Endodermal cell (in vitro differentiated cells): Measurements from ENCODE around the gene OMP. TPM values are rescaled to one million over a fixed set of nuclear protein-coding genes. Genes with fewer than 3 reads are reported as not detected.
A peak's percentile ranks its signal among the peaks of the same experiment; 100 is the strongest.

Experiments
- DNase-seq: peaks from one replicate; pipeline ENCODE4 v3.0.0-alpha.2; 2017
- H3K27ac ChIP-seq: 2 replicates; pipeline ENCODE4 v1.5.1; 2013; ENCODE audit warnings: mild to moderate bottlenecking, low read depth, low read length, moderate library complexity
- H3K27me3 ChIP-seq: 2 replicates; pipeline ENCODE4 v1.6.1; 2013; ENCODE audit warnings: mild to moderate bottlenecking, low read length, moderate library complexity; ENCODE audit not compliant: insufficient read depth, control insufficient read depth, poor library complexity, severe bottlenecking
- H3K36me3 ChIP-seq: 2 replicates; pipeline ENCODE4 v1.7.0; 2013; ENCODE audit warnings: mild to moderate bottlenecking, low read length, moderate library complexity; ENCODE audit not compliant: control insufficient read depth, insufficient read depth
- H3K4me1 ChIP-seq: one replicate; pipeline ENCODE4 v1.7.0; 2013; ENCODE audit warnings: low read length; ENCODE audit not compliant: control insufficient read depth, insufficient read depth
- H3K4me3 ChIP-seq: 2 replicates; pipeline ENCODE4 v1.5.1; 2013; ENCODE audit warnings: mild to moderate bottlenecking, low read length, moderate library complexity
- H3K9ac ChIP-seq: 2 replicates; pipeline ENCODE4 v1.6.1; 2013; ENCODE audit warnings: mild to moderate bottlenecking, low read length, moderate library complexity; ENCODE audit not compliant: poor library complexity, severe bottlenecking; ENCODE audit errors: extremely low read depth
- H3K9me3 ChIP-seq: 2 replicates; pipeline ENCODE4 v1.6.1; 2013; ENCODE audit warnings: mild to moderate bottlenecking, low read length, moderate library complexity; ENCODE audit not compliant: control insufficient read depth
- H3K27ac Mint-ChIP-seq: 2 replicates; pipeline ENCODE4 v1.8.0; 2020; ENCODE audit warnings: mixed read lengths
- H3K27me3 Mint-ChIP-seq: 2 replicates; pipeline ENCODE4 v1.8.0; 2021; ENCODE audit warnings: mild to moderate bottlenecking, mixed read lengths; ENCODE audit not compliant: insufficient read depth
- H3K36me3 Mint-ChIP-seq: 2 replicates; pipeline ENCODE4 v1.8.0; 2020; ENCODE audit warnings: low read depth, mixed read lengths
- H3K4me1 Mint-ChIP-seq: 2 replicates; pipeline ENCODE4 v1.8.0; 2020; ENCODE audit warnings: mixed read lengths
- H3K4me3 Mint-ChIP-seq: 2 replicates; pipeline ENCODE4 v1.8.0; 2020; ENCODE audit warnings: mild to moderate bottlenecking, moderate library complexity, mixed read lengths
- H3K9me3 Mint-ChIP-seq: 2 replicates; pipeline ENCODE4 v1.8.0; 2020; ENCODE audit warnings: mild to moderate bottlenecking, mixed read lengths
- WGBS, 2 experiments: methylation state at CpG; one replicate each; pipeline versions ENCODE4 v1.1.5 to v1.1.7; 2013; ENCODE audit warnings: missing lambda C conversion rate in 2 of 2, mixed read lengths in 1 of 2; ENCODE audit not compliant: insufficient coverage in 1 of 2, insufficient read length in 1 of 2; 5-methylcytosine and 5-hydroxymethylcytosine counted together
- total RNA-seq, 2 donors: library from RNA; stranded (reverse); fragmentation: NEBNext Ultra II Directional in 1 of 2; extraction: Animal tissue kit (Norgen Biotek cat#: 25700) in 1 of 2; gene quantifications; 2 replicates in 1 of 2; 3 replicates in 1 of 2; pipeline ENCODE4 v1.2.1, GENCODE V29; 2021
- TF ChIP-seq, protein P1 (sequence below): fragments of 200-600 bp; sonication (generic); conservative IDR thresholded peaks from 2 replicates; pipeline ENCODE4 v1.5.0; 2021; ENCODE audit warnings: antibody characterized with exemption, mild to moderate bottlenecking

OMP gene
- total RNA-seq, 2 donors from 2014 or later = 1.6 to 1.7 TPM

DNA sequence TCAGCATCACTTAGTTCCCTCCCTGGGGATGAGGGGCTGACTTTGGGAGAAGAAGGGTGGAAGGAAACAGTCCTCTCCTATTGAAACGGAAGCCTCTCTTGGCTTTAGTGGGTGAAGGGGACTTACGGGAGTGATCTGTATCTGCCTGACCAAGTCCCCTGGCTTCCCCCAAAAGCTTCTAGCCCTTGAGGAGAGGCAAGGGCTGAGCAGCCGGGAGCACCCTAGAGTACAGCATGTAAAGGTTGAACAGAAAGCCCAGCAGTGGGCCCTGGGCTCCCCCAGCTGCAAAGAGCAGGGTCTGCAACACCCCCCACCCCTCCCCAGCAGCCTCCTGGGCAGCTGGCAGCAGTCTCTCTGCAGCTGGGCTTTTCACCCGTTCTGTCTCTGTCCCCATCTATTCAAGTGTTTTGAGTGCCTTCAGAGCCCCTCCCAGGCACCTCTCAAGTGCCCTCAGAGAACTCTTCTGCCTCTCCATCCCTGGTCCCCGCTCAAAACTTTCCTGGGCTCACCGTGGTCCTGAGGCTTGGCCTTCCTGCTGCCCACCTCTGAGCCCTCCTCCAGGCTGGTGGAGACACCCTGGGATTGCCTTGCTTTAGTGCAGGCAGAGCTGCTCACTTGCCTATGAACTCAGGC, 33.2 kb upstream of the OMP start:
- peaks cover 15% of the 10 kb centered on the region for H3K4me1 Mint-ChIP-seq
- peaks cover 17% of the 10 kb centered on the region for H3K27me3 Mint-ChIP-seq
- no peaks in the 10 kb centered on the region for H3K9me3 ChIP-seq
- H3K36me3 Mint-ChIP-seq = no peaks in the 10 kb centered on the region
- 87 to 89% methylated on average over 3 to 6 of the region's 6 CpGs for WGBS, 2 experiments
- no peaks in the 10 kb centered on the region for H3K27me3 ChIP-seq
- H3K4me3 ChIP-seq = no peak overlapping the region
- no peak overlapping the region for H3K4me3 Mint-ChIP-seq
- H3K36me3 ChIP-seq = no peaks in the 10 kb centered on the region
- no peak overlapping the region for H3K27ac Mint-ChIP-seq
- H3K4me1 ChIP-seq = peaks cover 8% of the 10 kb centered on the region
- peak; percentile 41 for DNase-seq
- TF ChIP-seq, protein P1, sequence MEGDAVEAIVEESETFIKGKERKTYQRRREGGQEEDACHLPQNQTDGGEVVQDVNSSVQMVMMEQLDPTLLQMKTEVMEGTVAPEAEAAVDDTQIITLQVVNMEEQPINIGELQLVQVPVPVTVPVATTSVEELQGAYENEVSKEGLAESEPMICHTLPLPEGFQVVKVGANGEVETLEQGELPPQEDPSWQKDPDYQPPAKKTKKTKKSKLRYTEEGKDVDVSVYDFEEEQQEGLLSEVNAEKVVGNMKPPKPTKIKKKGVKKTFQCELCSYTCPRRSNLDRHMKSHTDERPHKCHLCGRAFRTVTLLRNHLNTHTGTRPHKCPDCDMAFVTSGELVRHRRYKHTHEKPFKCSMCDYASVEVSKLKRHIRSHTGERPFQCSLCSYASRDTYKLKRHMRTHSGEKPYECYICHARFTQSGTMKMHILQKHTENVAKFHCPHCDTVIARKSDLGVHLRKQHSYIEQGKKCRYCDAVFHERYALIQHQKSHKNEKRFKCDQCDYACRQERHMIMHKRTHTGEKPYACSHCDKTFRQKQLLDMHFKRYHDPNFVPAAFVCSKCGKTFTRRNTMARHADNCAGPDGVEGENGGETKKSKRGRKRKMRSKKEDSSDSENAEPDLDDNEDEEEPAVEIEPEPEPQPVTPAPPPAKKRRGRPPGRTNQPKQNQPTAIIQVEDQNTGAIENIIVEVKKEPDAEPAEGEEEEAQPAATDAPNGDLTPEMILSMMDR = no peak
- no peak overlapping the region for H3K9ac ChIP-seq
- H3K27ac ChIP-seq = no peak overlapping the region
- H3K9me3 Mint-ChIP-seq = no peaks in the 10 kb centered on the region

- H3K27me3 Mint-ChIP-seq = peaks cover 10% of the 10 kb centered on the region
- H3K9me3 Mint-ChIP-seq = no peaks in the 10 kb centered on the region
- Histone ChIP-seq H3K36me3 (no peaks in the 10 kb centered on the region), H3K27me3 (no peaks in the 10 kb centered on the region), H3K4me1 (peaks cover 8% of the 10 kb centered on the region), H3K9ac (no peak overlapping the region), H3K4me3 (no peak overlapping the region), H3K27ac (no peak overlapping the region), H3K9me3 (no peaks in the 10 kb centered on the region)
- H3K4me1 Mint-ChIP-seq = peaks cover 10% of the 10 kb centered on the region
- 93 to 96% methylated on average over 3 to 8 of the region's 8 CpGs for WGBS, 2 experiments
- DNase-seq = peak; percentile 27
- TF ChIP-seq, protein P1 = no peak
- H3K27ac Mint-ChIP-seq = no peak overlapping the region
- no peak overlapping the region for H3K4me3 Mint-ChIP-seq
- no peaks in the 10 kb centered on the region for H3K36me3 Mint-ChIP-seq
Observed at GRCh38 chr11:77069969-77070582, 32.6 kb upstream of the OMP start.

GRCh38 chr11:77071077-77071476, 31.6 kb upstream of the OMP start:
- Mint-ChIP-seq H3K4me1 (peaks cover 5% of the 10 kb centered on the region), H3K36me3 (no peaks in the 10 kb centered on the region), H3K9me3 (no peaks in the 10 kb centered on the region), H3K4me3 (no peak overlapping the region), H3K27me3 (peaks cover 10% of the 10 kb centered on the region), H3K27ac (no peak overlapping the region)
- H3K36me3 ChIP-seq = no peaks in the 10 kb centered on the region
- WGBS, 2 experiments = 78 to 91% methylated on average over 3 to 7 of the region's 7 CpGs
- no peaks in the 10 kb centered on the region for H3K9me3 ChIP-seq
- DNase-seq = peak; percentile 35
- no peak overlapping the region for H3K4me3 ChIP-seq
- no peaks in the 10 kb centered on the region for H3K4me1 ChIP-seq
- no peak overlapping the region for H3K27ac ChIP-seq
- no peak overlapping the region for H3K9ac ChIP-seq
- no peaks in the 10 kb centered on the region for H3K27me3 ChIP-seq
- TF ChIP-seq, protein P1 = no peak
